NCI-H2227 treated with DMSO at 0.1 percent for 48 hours (cell line): ENCODE measurements around the gene FAM219B.
"Not testable (repeated sequence)": the region's sequence is repeated elsewhere in the genome, so short reads cannot be mapped to it uniquely, and the experiment has no call there.

ENCODE experiments used
- DNase-seq: peaks from one replicate; lab custom pipeline; 2025; lab: John Stamatoyannopoulos, UW

FAM219B gene, protein sequence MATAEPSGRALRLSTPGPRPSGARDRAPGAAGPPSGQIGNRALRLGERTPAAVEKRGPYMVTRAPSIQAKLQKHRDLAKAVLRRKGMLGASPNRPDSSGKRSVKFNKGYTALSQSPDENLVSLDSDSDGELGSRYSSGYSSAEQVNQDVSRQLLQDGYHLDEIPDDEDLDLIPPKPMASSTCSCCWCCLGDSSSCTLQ

DNA sequence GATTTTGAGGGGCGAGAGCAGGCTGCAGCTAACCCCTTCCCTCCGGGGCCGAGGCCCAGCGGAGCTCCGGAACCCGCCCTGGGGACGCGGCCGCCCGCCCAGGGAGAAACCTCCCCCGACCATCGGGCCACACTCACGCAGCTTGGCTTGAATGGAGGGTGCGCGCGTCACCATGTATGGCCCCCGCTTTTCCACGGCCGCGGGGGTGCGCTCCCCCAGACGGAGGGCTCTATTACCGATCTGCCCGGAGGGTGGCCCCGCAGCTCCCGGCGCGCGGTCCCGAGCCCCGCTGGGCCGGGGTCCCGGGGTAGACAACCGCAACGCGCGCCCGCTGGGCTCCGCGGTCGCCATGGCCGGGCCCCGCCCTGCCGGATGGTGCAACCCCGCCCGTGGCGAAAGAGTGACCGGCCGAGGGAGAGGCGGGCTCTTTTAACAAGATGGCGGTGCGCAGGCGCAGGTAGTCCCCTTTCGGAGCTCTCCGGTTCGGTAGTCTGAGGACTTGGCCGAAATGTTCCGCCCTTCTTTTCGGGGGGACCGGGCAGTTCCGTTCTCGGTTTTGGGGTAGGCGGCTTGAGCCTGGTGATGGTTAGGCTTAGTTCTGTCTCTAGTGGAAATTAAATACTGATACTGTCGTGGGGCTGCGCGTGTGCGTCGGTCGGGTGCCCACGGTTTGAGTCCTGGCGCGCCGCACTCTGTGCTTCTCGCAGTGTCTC is at the start of gene FAM219B:
FAM219B (minus strand) TSS at position 402 of the 713 bp plus-strand sequence; CDS start at position 351, 51 bp downstream.
- DNase-seq = peak; percentile 72

DNA sequence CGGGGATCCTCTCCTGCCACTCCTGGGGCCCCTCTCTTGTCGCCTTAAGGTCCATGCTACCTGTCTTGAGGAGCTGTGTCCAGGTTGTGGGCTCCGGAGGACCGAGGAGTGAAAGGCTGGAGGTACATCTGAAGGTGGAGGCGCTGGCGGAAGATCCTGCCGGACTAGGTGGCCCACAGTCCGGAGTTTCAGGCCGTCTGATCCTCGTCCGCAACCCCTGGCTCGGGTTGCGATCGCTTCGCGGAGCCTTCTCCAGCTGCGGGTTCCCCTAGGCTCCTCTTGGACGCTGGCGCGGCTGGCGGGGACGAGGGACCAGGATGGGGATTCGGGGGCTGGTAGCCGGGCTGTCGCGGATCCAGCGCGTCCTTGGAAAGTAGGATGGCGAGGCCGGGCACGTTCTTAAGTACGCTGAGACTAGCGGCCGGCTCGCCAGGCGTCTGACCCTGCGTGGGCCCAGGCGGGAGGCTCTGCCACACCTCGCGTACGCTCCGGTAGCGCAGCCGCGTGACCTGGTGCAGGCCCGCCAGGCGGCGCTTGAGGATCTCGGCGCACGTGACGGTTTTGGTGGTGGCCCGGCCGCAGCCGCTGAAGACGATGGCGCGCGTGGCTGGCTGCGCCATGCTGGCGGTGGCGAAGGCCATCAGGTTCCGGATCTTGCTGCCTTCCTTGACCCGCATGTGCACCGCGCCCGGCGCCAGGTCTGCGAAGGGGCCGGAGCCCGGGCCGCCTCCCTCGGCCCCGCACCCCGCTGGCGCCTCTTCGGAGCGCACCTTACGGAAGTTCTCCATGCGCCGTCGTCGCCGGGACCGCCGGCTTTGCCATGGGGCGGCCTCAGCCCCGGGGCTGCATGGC is 49.4 kb upstream of the FAM219B start:
- DNase-seq = no peak

DNA sequence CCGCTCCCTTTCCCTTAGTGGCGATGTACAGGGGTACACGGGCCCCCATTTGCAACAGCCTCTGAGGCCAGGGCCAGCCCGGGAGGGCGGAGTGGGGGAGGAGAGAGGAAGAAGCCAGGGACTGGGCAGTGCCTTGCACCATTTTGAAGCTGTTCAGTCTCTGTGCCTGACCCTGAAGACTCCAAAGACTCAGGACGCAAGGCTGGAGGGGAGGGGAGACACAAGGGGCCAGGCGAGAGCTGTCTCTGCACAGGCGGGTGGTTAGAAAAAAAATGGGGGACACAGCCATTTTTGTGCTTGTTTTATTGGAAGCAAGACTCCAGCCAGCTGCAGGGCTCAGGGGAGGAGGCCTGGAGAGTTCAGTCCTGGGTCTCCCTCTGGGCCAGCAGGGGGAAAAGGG is 48.4 kb upstream of the FAM219B start:
- no peak for DNase-seq

DNA sequence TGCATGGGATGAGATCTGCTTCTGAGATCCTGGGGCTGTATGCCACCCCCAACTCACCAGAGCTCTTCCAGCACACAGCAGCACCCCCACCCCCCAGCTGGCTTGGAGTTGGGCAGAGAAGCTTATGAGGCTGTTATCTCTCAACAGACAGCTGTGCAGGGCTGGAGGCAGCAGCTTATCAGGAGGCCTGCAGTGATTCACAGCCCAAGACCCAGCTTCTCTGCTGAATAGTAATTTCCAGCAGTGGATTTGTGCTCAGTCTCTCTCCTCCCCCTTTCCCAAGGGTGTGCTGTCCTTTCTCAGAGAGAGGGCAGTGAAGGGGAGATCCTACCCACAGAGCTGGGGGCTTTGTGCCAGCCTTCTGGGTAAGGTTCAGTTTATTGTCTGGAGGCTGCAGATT is 47.9 kb upstream of the FAM219B start:
- DNase-seq = peak; percentile 17

DNA sequence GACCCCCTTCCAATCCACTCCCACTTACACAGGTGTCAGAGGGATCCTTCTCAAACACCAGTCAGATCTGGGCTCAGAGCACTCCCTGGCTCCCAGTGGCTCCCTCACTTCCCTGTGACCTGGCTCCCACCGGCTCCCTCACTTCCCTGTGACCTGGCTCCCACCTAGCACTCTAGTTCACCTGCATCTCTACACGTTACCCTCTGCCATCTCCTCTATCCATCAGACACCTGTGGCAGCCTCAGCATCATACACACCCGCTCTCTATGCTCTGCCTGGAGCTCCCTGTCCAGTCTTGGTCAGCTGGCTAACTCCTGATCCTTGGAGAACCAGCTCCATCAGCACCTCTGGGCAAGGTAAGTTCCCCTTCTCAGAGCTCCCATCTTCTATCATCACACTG is 44.4 kb upstream of the FAM219B start:
- DNase-seq = no peak

DNA sequence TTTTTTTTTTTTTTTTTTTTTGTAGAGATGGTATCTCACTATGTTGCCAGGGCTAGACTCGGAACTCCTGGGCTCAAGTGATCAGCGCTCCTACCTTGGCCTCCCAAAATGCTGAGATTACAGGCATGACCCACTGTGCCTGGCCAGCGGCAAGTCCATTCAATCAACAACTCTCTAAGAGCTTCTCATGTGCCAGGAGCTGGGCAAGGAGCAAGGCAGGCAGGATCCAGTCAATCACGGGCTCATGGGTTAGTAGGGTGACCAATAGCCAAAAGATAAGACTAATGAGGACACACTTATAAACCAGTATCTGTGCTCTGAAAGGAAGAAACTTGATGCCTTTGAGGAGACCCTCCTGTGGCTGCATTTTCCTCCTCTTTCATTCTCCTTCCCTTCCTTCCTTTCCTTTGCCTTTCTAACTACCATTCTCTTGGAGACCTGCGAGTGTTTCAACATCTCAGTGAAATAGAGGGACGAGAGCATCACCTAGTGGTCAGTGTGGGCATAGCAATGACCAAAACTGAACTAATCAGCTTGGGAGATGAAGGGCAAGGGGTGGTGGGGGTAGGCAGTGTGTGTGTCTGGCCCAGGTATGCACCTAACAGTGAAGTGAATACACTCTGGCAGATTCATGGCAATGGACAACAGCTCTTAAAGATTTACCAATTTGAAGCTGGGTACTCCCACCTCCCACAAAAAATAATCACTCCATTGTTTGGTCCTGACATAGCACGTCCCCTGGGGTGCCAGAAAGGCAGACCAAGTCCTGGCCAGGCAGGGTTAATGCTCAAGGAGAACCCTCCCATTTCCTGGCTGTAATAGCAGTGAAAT is 43.6 kb upstream of the FAM219B start:
- DNase-seq = peak; percentile 38

DNA sequence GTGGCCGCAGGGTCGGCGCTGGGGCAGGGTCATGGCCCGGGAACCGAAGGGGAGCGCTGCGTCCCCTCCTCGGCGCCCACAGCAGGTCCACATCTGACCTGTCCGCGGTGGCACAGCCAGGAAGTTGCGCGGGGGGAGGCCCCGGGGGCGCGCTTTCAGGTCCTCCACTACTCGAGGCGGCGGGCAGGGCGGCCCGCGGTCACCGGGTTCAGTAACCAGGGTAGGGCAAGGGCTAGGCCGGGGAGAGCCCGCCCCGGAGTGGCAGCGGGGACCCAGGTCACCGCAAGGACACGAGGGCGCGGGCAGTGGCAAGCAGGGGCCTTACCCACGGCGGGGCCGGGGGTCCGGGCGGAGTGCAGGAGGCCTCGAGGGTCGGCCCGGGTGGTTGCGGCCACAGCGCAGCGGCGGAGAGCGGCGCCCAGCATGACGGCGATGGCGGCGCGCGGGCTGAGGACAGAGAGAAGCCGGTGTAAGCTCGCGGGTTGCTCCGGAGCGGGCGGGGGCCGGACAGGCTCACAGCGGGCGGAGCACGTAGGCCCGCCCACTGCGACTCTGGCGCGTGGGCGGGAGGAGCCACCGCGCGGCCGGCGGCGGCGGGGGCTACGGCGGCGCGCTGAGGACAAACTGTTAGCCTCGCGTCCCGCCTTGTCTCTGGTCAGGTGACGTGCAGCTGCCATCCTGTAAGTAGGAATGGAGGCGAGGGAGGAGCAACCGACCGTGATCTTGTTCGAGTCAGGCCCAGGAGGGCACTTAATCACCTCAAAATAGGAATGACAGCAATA is 31.1 kb upstream of the FAM219B start, which contains the start of gene COX5A:
COX5A (minus strand) TSS at position 484 of the 782 bp plus-strand sequence; CDS start at position 425, 59 bp downstream.
- DNase-seq = peak; percentile 88

DNA sequence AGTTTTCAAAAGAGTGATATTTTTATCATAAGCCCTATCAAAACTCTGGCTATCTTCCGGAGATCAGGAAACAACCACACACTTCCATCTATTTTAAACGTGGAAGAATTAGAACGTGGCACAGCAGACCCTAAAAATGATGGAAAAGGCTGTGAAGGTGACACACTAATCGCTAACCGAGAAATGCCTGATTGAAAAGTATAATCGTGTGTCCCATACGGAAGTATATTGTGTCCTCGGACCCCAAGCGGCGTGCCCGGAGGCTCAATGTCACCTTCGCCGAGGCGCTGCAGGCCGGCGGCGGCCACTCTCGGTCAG is 30.6 kb upstream of the FAM219B start:
- no peak for DNase-seq

DNA sequence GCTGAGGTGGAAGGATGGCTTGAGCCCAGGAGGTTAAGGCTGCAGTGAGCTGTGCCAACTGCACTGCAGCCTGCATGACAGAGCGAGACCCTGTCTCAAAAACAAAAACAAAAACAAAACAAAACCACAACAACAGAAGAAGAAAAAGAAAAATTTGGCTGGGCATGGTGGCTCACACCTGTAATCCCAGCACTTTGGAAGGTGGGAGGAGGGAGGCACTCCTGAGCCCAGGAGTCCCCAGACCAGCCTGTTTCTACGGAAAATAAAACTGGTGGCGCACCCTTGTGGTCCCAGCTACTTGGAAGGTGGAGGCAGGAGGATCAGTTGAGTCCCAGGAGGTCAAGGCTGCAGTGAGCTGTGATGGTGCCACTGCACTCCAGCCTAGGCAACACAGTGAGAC is 28.5 kb upstream of the FAM219B start:
- not testable (repeated sequence) for DNase-seq

DNA sequence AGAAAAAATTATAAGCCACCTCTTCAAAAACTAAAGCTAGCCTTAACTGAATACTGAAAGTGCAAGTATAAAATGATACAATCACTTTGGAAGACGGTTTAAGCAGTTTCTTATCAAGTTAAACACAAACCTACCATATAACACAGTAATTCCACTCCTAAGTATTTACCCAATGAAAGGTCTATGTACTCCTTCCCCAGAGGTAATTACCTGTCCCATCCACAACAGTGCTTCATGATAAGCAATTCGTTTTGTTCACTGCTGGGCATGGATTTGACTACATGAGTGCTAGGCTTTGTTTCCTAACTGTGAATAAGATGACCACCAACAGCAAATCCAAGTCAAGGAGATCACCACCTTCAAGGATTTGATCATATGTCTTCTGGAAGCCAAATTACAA is 26.9 kb upstream of the FAM219B start:
- DNase-seq = no peak

DNA sequence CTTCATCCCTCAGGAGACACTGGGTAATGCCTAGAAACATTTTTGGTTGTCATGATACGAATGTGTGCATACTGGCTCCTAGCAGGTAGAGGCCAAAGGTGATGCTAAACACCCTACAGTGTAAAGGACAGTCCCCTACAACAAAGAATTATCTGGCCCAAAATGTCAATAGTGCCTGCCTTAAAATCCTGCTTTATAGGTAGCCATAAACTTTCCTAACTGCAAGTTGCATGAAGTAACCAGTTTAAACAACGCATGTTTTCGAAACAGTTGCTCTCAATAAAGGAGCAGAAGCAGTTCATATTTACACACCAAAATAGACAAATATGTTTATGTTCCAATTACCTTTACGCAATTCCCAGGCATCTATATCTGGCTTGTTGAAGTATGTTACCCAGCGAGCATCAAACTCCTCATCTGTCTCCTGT is 22.1 kb upstream of the FAM219B start:
- no peak for DNase-seq

DNA sequence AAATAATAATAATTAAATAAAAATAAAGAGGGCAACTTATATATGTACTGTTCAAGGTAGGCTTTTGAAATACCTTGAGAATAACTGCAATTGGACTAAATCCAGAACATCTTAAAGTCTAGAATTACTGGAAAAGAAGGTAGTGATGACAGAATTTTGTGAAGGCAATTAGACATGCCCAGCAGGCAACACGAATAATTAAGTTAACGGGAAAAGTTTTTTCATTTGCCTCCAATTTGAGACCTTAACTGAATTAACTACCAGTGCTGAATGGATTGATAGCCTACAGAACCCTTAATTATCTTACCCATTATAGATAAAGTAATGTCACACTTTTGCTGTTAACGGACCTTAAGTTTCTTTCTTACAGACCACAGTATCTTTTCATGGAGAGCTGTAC is 17.9 kb upstream of the FAM219B start:
- DNase-seq = no peak

DNA sequence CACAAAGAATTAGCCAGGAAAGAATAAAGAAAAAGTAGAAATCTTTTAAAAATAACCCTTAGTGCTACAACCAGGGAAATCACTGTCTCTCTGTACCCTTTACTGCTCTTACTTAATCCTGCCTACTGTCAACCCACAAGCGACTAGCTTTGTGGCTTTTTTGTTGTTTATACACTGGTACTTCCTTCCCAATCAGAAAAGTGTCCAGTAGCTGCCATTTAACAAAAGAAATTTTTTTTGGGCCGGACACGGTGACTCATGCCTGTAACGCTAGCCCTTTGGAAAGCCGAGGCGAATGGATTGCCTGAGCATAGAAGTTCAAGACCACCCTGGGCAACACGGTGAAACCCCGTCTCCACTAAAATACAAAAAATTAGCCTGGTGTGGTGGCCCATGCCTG is 13.8 kb upstream of the FAM219B start:
- DNase-seq = no peak

DNA sequence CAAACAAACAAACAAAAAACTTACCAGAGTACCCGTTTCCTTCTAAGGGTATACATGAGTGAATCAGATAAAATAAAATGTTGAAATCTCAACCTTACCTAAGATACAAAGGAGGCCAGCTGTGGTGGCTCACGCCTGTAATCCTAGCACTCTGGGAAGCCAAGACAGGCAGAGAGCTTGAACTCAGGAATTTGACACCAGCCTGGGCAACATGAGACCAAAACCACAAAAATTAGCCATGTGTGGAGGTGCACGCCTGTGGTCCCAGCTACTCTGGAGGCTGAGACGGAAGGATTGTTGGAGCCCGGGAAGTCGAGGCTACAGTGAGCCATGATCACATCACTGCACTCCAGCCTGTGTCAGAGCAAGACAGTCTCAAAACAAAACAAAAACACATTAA is 11.0 kb upstream of the FAM219B start:
- no peak for DNase-seq

DNA sequence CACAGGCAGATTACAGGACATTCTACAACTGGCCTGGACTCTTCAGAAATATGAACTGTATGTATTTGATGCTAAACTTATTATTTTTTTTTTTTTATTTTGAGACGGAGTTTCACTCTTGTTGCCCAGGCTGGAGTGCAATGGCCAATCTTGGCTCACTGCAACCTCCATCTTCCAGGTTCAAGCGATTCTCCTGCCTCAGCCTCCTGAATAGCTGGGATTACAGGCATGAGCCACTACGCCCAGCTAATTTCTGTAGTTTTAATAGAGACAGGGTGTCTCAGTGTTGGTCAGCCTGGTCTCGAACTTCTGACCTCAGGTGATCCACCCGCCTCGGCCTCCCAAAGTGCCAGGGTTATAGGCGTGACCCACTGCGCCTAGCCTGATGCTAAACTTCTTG is 7.1 kb upstream of the FAM219B start:
- not testable (repeated sequence) for DNase-seq

DNA sequence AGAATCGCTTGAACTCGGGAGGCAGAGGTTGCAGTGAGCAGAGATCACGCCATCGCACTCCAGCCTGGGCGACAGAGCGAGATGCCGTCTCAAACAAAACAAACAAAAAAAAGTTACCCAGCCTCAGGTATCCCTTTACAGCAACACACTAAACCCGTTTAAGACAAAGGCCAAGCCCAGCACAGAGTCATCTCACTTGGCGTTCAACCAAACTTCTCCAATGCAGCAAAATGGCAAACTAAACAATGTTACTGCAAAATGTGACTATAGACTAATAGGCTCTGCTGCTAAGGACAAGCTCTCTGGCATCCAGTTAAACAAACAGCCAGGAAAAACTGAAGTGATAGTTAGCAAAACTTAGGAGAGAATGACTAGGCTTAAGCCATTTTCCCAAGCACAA is 6.4 kb upstream of the FAM219B start:
- no peak for DNase-seq

DNA sequence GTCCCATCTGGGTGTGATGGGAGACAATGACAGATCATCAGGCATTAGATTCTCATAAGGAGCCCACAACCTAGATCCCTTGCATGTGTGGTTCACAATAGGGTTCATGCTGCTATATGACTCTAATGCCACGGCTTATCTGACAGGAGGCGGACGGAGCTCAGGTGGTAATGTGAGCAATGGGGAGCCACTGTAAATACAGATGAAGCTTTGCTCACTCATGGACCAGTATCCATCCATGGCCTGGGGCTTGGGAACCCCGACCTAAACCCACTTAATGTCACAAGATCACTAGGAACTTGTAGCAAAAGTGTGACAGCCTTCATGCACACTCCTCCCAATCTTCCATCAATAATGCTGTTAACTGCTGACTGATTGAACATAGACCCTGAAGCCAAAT is 2.0 kb upstream of the FAM219B start:
- no peak for DNase-seq

DNA sequence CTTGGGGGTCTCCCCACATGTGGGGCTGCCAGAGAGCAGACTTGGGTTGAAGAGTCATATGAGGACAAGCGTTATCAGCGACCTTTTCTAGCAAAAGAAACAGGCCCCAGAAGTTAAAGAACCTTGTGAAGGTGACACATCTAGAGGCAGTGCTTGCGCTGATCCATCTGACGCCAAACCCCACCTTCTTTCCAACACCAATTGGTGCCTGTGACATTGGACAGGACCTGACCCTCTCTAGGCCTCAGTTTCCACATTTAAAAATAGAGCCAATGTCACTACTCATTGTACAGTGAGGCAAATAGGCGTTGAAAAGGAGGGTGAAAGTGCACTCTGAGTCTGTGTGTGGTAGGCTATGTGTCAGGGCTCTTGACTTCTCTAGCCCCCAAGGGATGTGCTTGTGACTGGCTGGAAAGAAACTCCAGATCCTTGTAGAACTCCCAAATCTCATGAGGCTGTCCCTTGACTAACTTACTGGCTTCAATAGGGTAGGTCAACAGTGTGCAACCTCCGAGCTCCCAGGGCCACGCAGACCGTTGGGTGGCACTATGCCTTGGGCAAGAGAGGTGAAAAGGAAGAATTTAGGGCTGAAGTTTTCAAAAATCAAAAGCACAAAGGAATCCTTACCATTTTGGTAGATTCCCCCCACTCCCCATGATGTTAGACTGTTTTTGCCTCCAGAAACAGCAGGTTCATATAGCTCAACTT is 666 bp upstream of the FAM219B start:
- DNase-seq = no peak

DNA sequence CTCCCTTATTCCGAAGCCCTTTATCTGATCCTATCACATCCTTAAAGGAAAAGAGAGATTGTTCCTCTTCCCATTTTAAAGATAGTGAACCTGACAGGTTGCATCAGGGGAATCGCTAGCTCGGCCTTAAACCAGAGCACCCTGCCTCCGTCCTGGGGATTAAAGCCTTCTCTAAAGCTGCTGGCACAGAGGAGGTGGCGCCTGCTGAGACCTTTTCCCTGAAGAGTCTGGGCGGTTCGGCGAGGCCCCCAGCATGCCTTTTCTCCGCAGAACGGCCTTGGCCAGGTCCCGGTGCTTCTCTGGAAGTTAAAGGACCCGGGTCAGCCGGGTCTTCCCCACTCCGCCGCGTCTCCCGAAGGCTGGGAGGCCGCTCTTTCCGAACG is 593 bp downstream of the FAM219B start:
- DNase-seq = peak; percentile 14

DNA sequence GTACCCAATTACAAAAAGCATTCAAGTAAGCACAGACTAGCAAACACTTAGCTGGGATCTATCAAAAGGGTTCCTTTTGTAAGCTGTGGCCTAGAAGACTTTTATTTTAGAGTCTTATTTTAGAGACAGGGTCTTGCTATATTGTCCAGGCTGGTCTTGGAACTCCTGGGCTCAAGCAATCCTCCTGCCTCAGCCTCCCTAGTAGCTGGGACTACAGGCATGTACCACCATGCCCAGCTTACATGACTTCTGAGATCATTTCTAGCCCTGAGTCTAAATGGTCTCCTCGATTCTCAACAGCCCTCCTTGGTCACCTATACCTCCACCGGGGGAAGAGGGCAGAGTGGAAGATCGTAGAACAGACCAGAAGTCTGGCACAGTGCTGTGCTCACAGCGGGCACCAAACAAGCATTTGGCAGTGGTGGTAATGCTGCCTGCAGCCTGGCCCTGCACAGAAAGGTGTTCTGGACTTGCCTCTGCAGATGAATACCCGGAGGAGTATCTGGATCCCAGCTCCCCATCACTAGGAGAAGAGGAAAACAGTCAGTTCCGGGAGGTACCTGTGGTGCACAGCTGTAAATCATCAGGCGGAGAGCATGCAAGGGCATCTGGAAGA is 2.4 kb downstream of the FAM219B start:
- no peak for DNase-seq
